ENCODE data around the gene ITGB4. TPM values are rescaled to one million over a fixed set of nuclear protein-coding genes. Genes with fewer than 3 reads are reported as not detected.

Gene ITGB4
- total RNA-seq, 2 experiments from 2014 or later: 0.89 to 2.0 TPM

DNA sequence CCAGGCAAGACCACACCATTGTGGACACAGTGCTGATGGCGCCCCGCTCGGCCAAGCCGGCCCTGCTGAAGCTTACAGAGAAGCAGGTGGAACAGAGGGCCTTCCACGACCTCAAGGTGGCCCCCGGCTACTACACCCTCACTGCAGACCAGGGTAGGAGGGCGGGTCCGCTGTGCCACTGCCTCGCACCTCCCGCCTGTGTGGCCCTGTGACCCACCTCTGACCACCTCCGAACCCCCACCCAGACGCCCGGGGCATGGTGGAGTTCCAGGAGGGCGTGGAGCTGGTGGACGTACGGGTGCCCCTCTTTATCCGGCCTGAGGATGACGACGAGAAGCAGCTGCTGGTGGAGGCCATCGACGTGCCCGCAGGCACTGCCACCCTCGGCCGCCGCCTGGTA, 21.1 kb downstream of the ITGB4 start:
- no peak for ATAC-seq
- Mint-ChIP-seq H3K27me3 (ENCODE audit: low read depth) (no peaks in the 10 kb centered on the region), H3K27ac (no peak overlapping the region), H3K4me1 (ENCODE audit: low read depth) (peaks cover 11% of the 10 kb centered on the region), H3K9me3 (ENCODE audit: insufficient read depth) (no peaks in the 10 kb centered on the region), H3K4me3 (no peak overlapping the region), H3K36me3 (ENCODE audit: low read depth) (no peaks in the 10 kb centered on the region)
- CTCF ChIA-PET: interaction anchor here (1.0 to 1.6 kb wide), 3 partner anchors 11 to 109 kb away, joined by 3 to 5 read pairs (median 4); partner anchors contain the start of gene SMIM5
- POLR2A ChIA-PET: no interaction called here
- no peak for DNase-seq

GRCh38 chr17:75743625-75744206, 22.5 kb downstream of the ITGB4 start:
- H3K4me3 Mint-ChIP-seq: no peak overlapping the region
- no peaks in the 10 kb centered on the region for H3K36me3 Mint-ChIP-seq (ENCODE audit: low read depth)
- peaks cover 2% of the 10 kb centered on the region for H3K27me3 Mint-ChIP-seq (ENCODE audit: low read depth)
- H3K27ac Mint-ChIP-seq: no peak overlapping the region
- ChIA-PET POLR2A (no interaction called here), CTCF (interaction anchor here (1.3 to 11.0 kb wide), 5 partner anchors 9 to 110 kb away, joined by 4 to 343 read pairs (median 6); partner anchors contain the start of gene SMIM5)
- ATAC-seq (no peak), DNase-seq (no peak)
- H3K9me3 Mint-ChIP-seq (ENCODE audit: insufficient read depth): no peaks in the 10 kb centered on the region
- no peaks in the 10 kb centered on the region for H3K4me1 Mint-ChIP-seq (ENCODE audit: low read depth)

DNA sequence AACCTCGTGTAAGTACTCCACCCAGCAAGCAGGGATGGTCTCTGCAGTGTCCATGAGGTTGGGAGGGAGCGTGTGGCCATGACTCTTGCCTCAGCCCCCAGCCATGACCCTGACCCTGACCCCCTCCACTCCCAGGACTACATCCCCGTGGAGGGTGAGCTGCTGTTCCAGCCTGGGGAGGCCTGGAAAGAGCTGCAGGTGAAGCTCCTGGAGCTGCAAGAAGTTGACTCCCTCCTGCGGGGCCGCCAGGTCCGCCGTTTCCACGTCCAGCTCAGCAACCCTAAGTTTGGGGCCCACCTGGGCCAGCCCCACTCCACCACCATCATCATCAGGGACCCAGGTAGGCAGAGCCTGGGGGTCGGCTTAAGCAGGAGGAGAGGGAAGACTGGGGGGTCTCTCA, 27.4 kb downstream of the ITGB4 start:
- H3K27me3 Mint-ChIP-seq (ENCODE audit: low read depth): peaks cover 2% of the 10 kb centered on the region
- no peaks in the 10 kb centered on the region for H3K9me3 Mint-ChIP-seq (ENCODE audit: insufficient read depth)
- DNase-seq (no peak), ATAC-seq (no peak)
- POLR2A ChIA-PET: no interaction called here
- H3K27ac Mint-ChIP-seq: no peak overlapping the region
- H3K36me3 Mint-ChIP-seq (ENCODE audit: low read depth): no peaks in the 10 kb centered on the region
- H3K4me3 Mint-ChIP-seq: no peak overlapping the region
- peaks cover 12% of the 10 kb centered on the region for H3K4me1 Mint-ChIP-seq (ENCODE audit: low read depth)
- CTCF ChIA-PET: interaction anchor here (1.0 to 11.0 kb wide), 31 partner anchors 10 to 324 kb away, joined by 3 to 343 read pairs (median 8); partner anchors contain the start of genes ITGB4, RECQL5, SAP30BP and SMIM5

GRCh38 chr17:75749545-75750389, 28.5 kb downstream of the ITGB4 start:
- Mint-ChIP-seq H3K4me1 (ENCODE audit: low read depth) (peaks cover 18% of the 10 kb centered on the region), H3K27me3 (ENCODE audit: low read depth) (peaks cover 2% of the 10 kb centered on the region), H3K9me3 (ENCODE audit: insufficient read depth) (no peaks in the 10 kb centered on the region), H3K36me3 (ENCODE audit: low read depth) (no peaks in the 10 kb centered on the region), H3K4me3 (no peak overlapping the region), H3K27ac (no peak overlapping the region)
- CTCF ChIA-PET: interaction anchor here (0.6 to 11.0 kb wide), 43 partner anchors 10 to 427 kb away, joined by 3 to 343 read pairs (median 4); partner anchors contain the start of genes GALK1, ITGB4, RECQL5 and SAP30BP
- POLR2A ChIA-PET: interaction anchor here (0.8 to 1.9 kb wide), 5 partner anchors 27 to 117 kb away, joined by 3 to 5 read pairs (median 4); partner anchors contain the start of genes RECQL5, SAP30BP and SMIM5
- DNase-seq (peak; percentile 93), ATAC-seq (peak; percentile 73)

DNA sequence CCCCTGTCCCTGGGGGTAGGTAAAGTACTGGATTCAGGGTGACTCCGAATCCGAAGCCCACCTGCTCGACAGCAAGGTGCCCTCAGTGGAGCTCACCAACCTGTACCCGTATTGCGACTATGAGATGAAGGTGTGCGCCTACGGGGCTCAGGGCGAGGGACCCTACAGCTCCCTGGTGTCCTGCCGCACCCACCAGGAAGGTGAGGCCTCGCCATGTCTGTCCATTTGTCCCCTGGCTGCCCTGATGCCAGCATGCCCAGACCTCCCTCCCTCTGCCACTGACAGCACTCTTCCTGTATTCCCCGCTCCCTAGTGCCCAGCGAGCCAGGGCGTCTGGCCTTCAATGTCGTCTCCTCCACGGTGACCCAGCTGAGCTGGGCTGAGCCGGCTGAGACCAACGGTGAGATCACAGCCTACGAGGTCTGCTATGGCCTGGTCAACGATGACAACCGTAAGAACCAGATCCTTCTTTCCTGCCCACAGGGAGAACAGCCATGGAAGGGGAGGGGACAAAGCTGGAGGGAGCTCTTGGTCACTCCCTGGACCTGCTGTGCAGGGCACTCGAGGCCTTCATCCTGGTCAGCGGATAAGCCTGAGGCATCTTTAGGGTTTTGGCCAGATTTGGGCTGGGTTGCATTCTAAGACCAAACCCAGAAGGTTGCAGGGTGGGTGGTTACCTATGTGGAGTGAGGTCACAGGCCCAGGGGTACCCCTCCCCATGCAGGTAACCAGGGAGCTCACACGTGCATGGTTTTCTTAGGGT, 29.6 kb downstream of the ITGB4 start:
- H3K27me3 Mint-ChIP-seq (ENCODE audit: low read depth): peaks cover 2% of the 10 kb centered on the region
- no peaks in the 10 kb centered on the region for H3K9me3 Mint-ChIP-seq (ENCODE audit: insufficient read depth)
- DNase-seq (no peak), ATAC-seq (no peak)
- POLR2A ChIA-PET: interaction anchor here (0.6 to 1.9 kb wide), 6 partner anchors 25 to 255 kb away, joined by 3 to 5 read pairs (median 3); partner anchors contain the start of gene SMIM5
- H3K4me3 Mint-ChIP-seq: no peak overlapping the region
- H3K36me3 Mint-ChIP-seq (ENCODE audit: low read depth): no peaks in the 10 kb centered on the region
- no peak overlapping the region for H3K27ac Mint-ChIP-seq
- CTCF ChIA-PET: interaction anchor here (0.7 to 11.0 kb wide), 21 partner anchors 9 to 235 kb away, joined by 3 to 343 read pairs (median 7); partner anchors contain the start of genes GALK1, RECQL5, SAP30BP and SMIM5
- H3K4me1 Mint-ChIP-seq (ENCODE audit: low read depth): peaks cover 20% of the 10 kb centered on the region

- POLR2A ChIA-PET: interaction anchor here (1.1 kb wide), 1 partner anchor 45 kb away, joined by 3 read pairs; no protein-coding TSS in a partner anchor
- Mint-ChIP-seq H3K4me1 (ENCODE audit: low read depth) (peaks cover 20% of the 10 kb centered on the region), H3K27ac (no peak overlapping the region), H3K9me3 (ENCODE audit: insufficient read depth) (no peaks in the 10 kb centered on the region), H3K36me3 (ENCODE audit: low read depth) (no peaks in the 10 kb centered on the region), H3K4me3 (no peak overlapping the region), H3K27me3 (ENCODE audit: low read depth) (peaks cover 2% of the 10 kb centered on the region)
- CTCF ChIA-PET: interaction anchor here (0.8 to 11.0 kb wide), 15 partner anchors 8 to 236 kb away, joined by 3 to 343 read pairs (median 22); partner anchors contain the start of genes RECQL5, SAP30BP, SMIM5 and TSEN54
- ATAC-seq (no peak), DNase-seq (no peak)
Observed at GRCh38 chr17:75751676-75752404, 30.6 kb downstream of the ITGB4 start.

DNA sequence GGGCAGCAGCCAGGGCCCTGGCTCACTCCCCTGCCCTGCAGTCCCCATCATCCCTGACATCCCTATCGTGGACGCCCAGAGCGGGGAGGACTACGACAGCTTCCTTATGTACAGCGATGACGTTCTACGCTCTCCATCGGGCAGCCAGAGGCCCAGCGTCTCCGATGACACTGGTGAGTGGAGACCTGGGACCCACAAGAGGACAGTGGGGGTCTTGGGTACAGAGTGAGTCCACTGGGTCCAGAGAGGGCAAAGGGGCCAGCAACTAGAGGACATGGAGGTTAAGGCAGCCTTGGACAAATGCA, 31.1 kb downstream of the ITGB4 start:
- Mint-ChIP-seq H3K27me3 (ENCODE audit: low read depth) (peaks cover 2% of the 10 kb centered on the region), H3K9me3 (ENCODE audit: insufficient read depth) (no peaks in the 10 kb centered on the region), H3K4me3 (no peak overlapping the region), H3K36me3 (ENCODE audit: low read depth) (no peaks in the 10 kb centered on the region), H3K27ac (no peak overlapping the region), H3K4me1 (ENCODE audit: low read depth) (peaks cover 20% of the 10 kb centered on the region)
- CTCF ChIA-PET: interaction anchor here (1.0 to 11.0 kb wide), 19 partner anchors 9 to 265 kb away, joined by 3 to 343 read pairs (median 16); partner anchors contain the start of genes GALK1, ITGB4, RECQL5 and SAP30BP
- POLR2A ChIA-PET: interaction anchor here (1.1 to 2.5 kb wide), 3 partner anchors 22 to 45 kb away, joined by 3 to 12 read pairs (median 8); no protein-coding TSS in a partner anchor
- no peak for ATAC-seq
- DNase-seq: no peak

- CTCF ChIA-PET: interaction anchor here (0.7 to 11.0 kb wide), 81 partner anchors 8 to 491 kb away, joined by 3 to 343 read pairs (median 5); partner anchors contain the start of genes FBF1, GALK1, GRB2 and ITGB4
- H3K4me1 Mint-ChIP-seq (ENCODE audit: low read depth): peaks cover 20% of the 10 kb centered on the region
- POLR2A ChIA-PET: interaction anchor here (0.8 to 2.5 kb wide), 16 partner anchors 10 to 123 kb away, joined by 3 to 17 read pairs (median 4); partner anchors contain the start of genes GALK1, RECQL5, SMIM5 and UNK
- no peak overlapping the region for H3K27ac Mint-ChIP-seq
- no peaks in the 10 kb centered on the region for H3K9me3 Mint-ChIP-seq (ENCODE audit: insufficient read depth)
- no peaks in the 10 kb centered on the region for H3K27me3 Mint-ChIP-seq (ENCODE audit: low read depth)
- H3K36me3 Mint-ChIP-seq (ENCODE audit: low read depth): no peaks in the 10 kb centered on the region
- peak overlapping the region; percentile 51 for H3K4me3 Mint-ChIP-seq
- no peak for ATAC-seq
- no peak for DNase-seq
Observed at GRCh38 chr17:75752802-75753513, 31.7 kb downstream of the ITGB4 start.

DNA sequence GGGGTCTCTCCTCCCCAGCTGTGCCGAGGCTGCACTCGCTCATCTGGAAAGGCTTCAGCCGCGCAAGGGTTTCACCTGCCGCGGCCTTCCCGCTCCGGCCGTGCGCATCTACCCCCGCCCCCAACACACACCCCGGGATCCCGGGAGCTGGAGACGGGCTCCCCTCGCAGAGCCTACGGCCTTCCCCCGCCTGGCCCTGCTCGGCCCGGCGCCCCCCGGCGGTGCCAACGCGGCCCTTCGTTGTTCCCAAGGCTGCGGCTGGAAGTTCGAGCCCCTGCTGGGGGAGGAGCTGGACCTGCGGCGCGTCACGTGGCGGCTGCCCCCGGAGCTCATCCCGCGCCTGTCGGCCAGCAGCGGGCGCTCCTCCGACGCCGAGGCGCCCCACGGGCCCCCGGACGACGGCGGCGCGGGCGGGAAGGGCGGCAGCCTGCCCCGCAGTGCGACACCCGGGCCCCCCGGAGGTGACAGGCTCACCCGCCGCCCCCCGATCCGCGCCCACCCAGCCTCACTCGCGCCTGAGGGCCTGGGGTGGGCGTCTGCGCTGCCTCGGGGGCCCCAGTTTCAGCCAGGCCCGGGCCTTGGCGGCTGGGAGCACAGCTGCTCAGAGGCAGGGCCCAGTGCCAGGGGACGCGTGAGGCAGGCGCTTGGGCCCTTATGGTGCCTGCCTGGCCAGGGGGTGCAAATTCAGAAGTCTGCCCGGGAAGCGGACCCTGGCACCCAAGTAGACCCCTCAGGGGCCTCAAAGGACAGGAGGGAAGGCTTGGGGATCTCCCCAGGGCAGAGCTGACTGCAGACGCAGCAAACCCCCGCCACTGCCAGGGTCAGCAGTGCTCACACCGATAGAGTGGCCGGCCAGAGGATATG, 32.5 kb downstream of the ITGB4 start:
- Mint-ChIP-seq H3K27me3 (ENCODE audit: low read depth) (no peaks in the 10 kb centered on the region), H3K36me3 (ENCODE audit: low read depth) (no peaks in the 10 kb centered on the region), H3K9me3 (ENCODE audit: insufficient read depth) (no peaks in the 10 kb centered on the region), H3K27ac (no peak overlapping the region), H3K4me1 (ENCODE audit: low read depth) (peaks cover 20% of the 10 kb centered on the region), H3K4me3 (peak overlapping the region; percentile 51)
- DNase-seq (peak; percentile 80), ATAC-seq (peak; percentile 90)
- POLR2A ChIA-PET: interaction anchor here (0.8 to 2.5 kb wide), 17 partner anchors 10 to 122 kb away, joined by 3 to 17 read pairs (median 4); partner anchors contain the start of genes GALK1, RECQL5, SMIM5 and UNK
- CTCF ChIA-PET: interaction anchor here (0.7 to 11.0 kb wide), 83 partner anchors 9 to 491 kb away, joined by 3 to 343 read pairs (median 5); partner anchors contain the start of genes FBF1, GALK1, GRB2 and ITGB4

All from activated CD8-positive, alpha-beta T cell treated with anti-CD3 and anti-CD28 coated beads, Interleukin-2, amount 10 ng/mL, durations not matched to agents 7 days and 5 days (primary cell).